ENCODE data around the gene METTL24.

Gene METTL24

GRCh38 chr6:110357664-110358552, at the start of gene METTL24:
Gene METTL24, minus strand, starts transcription at chr6:110358349. Its CDS starts 77 bp downstream, at chr6:110358272.
- no peak for TF ChIP-seq JUND (IDR thresholded peaks at IDR 0.05; ENCODE audit: low read depth)
- no peak for DNase-seq (ENCODE audit: low read depth in 1 of 2, low spot score in 1 of 2)
- in situ Hi-C loops (cut with HindIII; ENCODE audit: low pct_unique_long_range_greater_than_20kb, low sequenced_read_pairs): no loop called here

- TF ChIP-seq JUND (IDR thresholded peaks at IDR 0.05; ENCODE audit: low read depth): no peak
- DNase-seq (ENCODE audit: low read depth in 1 of 2, low spot score in 1 of 2): no peak
- in situ Hi-C loops (cut with HindIII; ENCODE audit: low pct_unique_long_range_greater_than_20kb, low sequenced_read_pairs): no loop called here
Measured at GRCh38 chr6:110404607-110405006, 46.5 kb upstream of the METTL24 start.

- no peak for DNase-seq (ENCODE audit: low read depth in 1 of 2, low spot score in 1 of 2)
- in situ Hi-C loops (cut with HindIII; ENCODE audit: low pct_unique_long_range_greater_than_20kb, low sequenced_read_pairs): no loop called here
- no peak for TF ChIP-seq JUND (IDR thresholded peaks at IDR 0.05; ENCODE audit: low read depth)
Measured at GRCh38 chr6:110401585-110402176, 43.5 kb upstream of the METTL24 start.

- in situ Hi-C loops (cut with HindIII; ENCODE audit: low pct_unique_long_range_greater_than_20kb, low sequenced_read_pairs): no loop called here
- no peak for TF ChIP-seq JUND (IDR thresholded peaks at IDR 0.05; ENCODE audit: low read depth)
- DNase-seq (ENCODE audit: low read depth in 1 of 2, low spot score in 1 of 2): no peak
Measured at GRCh38 chr6:110400208-110400607, 42.1 kb upstream of the METTL24 start.

GRCh38 chr6:110399219-110400071, 41.3 kb upstream of the METTL24 start:
- in situ Hi-C loops (cut with HindIII; ENCODE audit: low pct_unique_long_range_greater_than_20kb, low sequenced_read_pairs): no loop called here
- DNase-seq (ENCODE audit: low read depth in 1 of 2, low spot score in 1 of 2): no peak
- TF ChIP-seq JUND (IDR thresholded peaks at IDR 0.05; ENCODE audit: low read depth): no peak

- TF ChIP-seq JUND (IDR thresholded peaks at IDR 0.05; ENCODE audit: low read depth): no peak
- DNase-seq (ENCODE audit: low read depth in 1 of 2, low spot score in 1 of 2): no peak
- in situ Hi-C loops (cut with HindIII; ENCODE audit: low pct_unique_long_range_greater_than_20kb, low sequenced_read_pairs): no loop called here
Measured at GRCh38 chr6:110398778-110399177, 40.6 kb upstream of the METTL24 start.

GRCh38 chr6:110395221-110395620, 37.1 kb upstream of the METTL24 start:
- no peak for DNase-seq (ENCODE audit: low read depth in 1 of 2, low spot score in 1 of 2)
- no peak for TF ChIP-seq JUND (IDR thresholded peaks at IDR 0.05; ENCODE audit: low read depth)
- in situ Hi-C loops (cut with HindIII; ENCODE audit: low pct_unique_long_range_greater_than_20kb, low sequenced_read_pairs): no loop called here

- TF ChIP-seq JUND (IDR thresholded peaks at IDR 0.05; ENCODE audit: low read depth): no peak
- no peak for DNase-seq (ENCODE audit: low read depth in 1 of 2, low spot score in 1 of 2)
- in situ Hi-C loops (cut with HindIII; ENCODE audit: low pct_unique_long_range_greater_than_20kb, low sequenced_read_pairs): no loop called here
Measured at GRCh38 chr6:110394409-110394808, 36.3 kb upstream of the METTL24 start.

GRCh38 chr6:110392727-110393126, 34.6 kb upstream of the METTL24 start:
- no peak for DNase-seq (ENCODE audit: low read depth in 1 of 2, low spot score in 1 of 2)
- TF ChIP-seq JUND (IDR thresholded peaks at IDR 0.05; ENCODE audit: low read depth): no peak
- in situ Hi-C loops (cut with HindIII; ENCODE audit: low pct_unique_long_range_greater_than_20kb, low sequenced_read_pairs): no loop called here

- DNase-seq (ENCODE audit: low read depth in 1 of 2, low spot score in 1 of 2): no peak
- in situ Hi-C loops (cut with HindIII; ENCODE audit: low pct_unique_long_range_greater_than_20kb, low sequenced_read_pairs): no loop called here
- TF ChIP-seq JUND (IDR thresholded peaks at IDR 0.05; ENCODE audit: low read depth): no peak
Measured at GRCh38 chr6:110390404-110390803, 32.3 kb upstream of the METTL24 start.

GRCh38 chr6:110389689-110390382, 31.7 kb upstream of the METTL24 start:
- DNase-seq (ENCODE audit: low read depth in 1 of 2, low spot score in 1 of 2): no peak
- no peak for TF ChIP-seq JUND (IDR thresholded peaks at IDR 0.05; ENCODE audit: low read depth)
- in situ Hi-C loops (cut with HindIII; ENCODE audit: low pct_unique_long_range_greater_than_20kb, low sequenced_read_pairs): no loop called here

- TF ChIP-seq JUND (IDR thresholded peaks at IDR 0.05; ENCODE audit: low read depth): no peak
- in situ Hi-C loops (cut with HindIII; ENCODE audit: low pct_unique_long_range_greater_than_20kb, low sequenced_read_pairs): no loop called here
Measured at GRCh38 chr6:110387986-110388385, 29.8 kb upstream of the METTL24 start.

More at GRCh38 chr6:110387986-110388385, 29.8 kb upstream of the METTL24 start:
- no peak for DNase-seq (ENCODE audit: low read depth in 1 of 2, low spot score in 1 of 2)

Data from T47D (cell line).